ENCODE measurements around the gene ALG13.
"Not testable (repeated sequence)": the region's sequence is repeated elsewhere in the genome, so short reads cannot be mapped to it uniquely, and the experiment has no call there.

ALG13 gene

GRCh38 chrX:111761578-111762135 lies 80.7 kb downstream of the ALG13 start:
- no peak for DNase-seq

GRCh38 chrX:111778591-111778990 lies 97.6 kb downstream of the ALG13 start:
- no peak for DNase-seq

- no peak for DNase-seq
Measured at GRCh38 chrX:111779582-111779981, 98.6 kb downstream of the ALG13 start.

GRCh38 chrX:111784667-111785066 lies 103.7 kb downstream of the ALG13 start:
- no peak for DNase-seq

GRCh38 chrX:111790054-111790453 lies 109.1 kb downstream of the ALG13 start:
- not testable (repeated sequence) for DNase-seq
